CD14-positive monocyte (primary cell): ENCODE measurements around the gene TOMM7. TPM values are rescaled to one million over a fixed set of nuclear protein-coding genes. Genes with fewer than 3 reads are reported as not detected.
A peak's percentile ranks its signal among the peaks of the same experiment; 100 is the strongest.

Experiments used
- DNase-seq, 3 donors: peaks; one replicate each; pipeline ENCODE4 v3.0.0-alpha.2; 2011 to 2022
- H2AFZ ChIP-seq: 2 replicates; pipeline ENCODE4 v1.6.0; 2012; ENCODE audit warnings: mild to moderate bottlenecking, low read depth, low read length, inconsistent platforms; ENCODE audit not compliant: insufficient read depth, poor library complexity, severe bottlenecking
- H3K27ac ChIP-seq, 2 donors: 1 replicate in 1 of 2; 2 replicates in 1 of 2; pipeline ENCODE4 v1.5.1; 2012 to 2013; ENCODE audit warnings: low read length in 2 of 2, control low read depth in 1 of 2, inconsistent platforms in 1 of 2, low read depth in 1 of 2, mild to moderate bottlenecking in 1 of 2
- H3K27me3 ChIP-seq, 2 donors: one replicate each; pipeline versions ENCODE4 v1.6.0 to v1.6.1; 2011 to 2013; ENCODE audit warnings: low read length in 2 of 2; ENCODE audit not compliant: control insufficient read depth in 2 of 2, insufficient read depth in 2 of 2
- H3K36me3 ChIP-seq, 2 donors: replicated peaks in 1 of 2; 1 replicate in 1 of 2; 2 replicates in 1 of 2; pipeline versions ENCODE4 v1.5.1 to v1.6.1; 2012 to 2013; ENCODE audit warnings: low read length in 2 of 2, control low read depth in 1 of 2, inconsistent platforms in 1 of 2, mild to moderate bottlenecking in 1 of 2; ENCODE audit not compliant: insufficient read depth in 2 of 2, control insufficient read depth in 1 of 2
- H3K4me1 ChIP-seq, 2 donors: 1 replicate in 1 of 2; 2 replicates in 1 of 2; pipeline versions ENCODE4 v1.5.1 to v1.6.1; 2012 to 2013; ENCODE audit warnings: low read length in 2 of 2, control low read depth in 1 of 2, inconsistent platforms in 1 of 2, mild to moderate bottlenecking in 1 of 2, moderate library complexity in 1 of 2; ENCODE audit not compliant: insufficient read depth in 2 of 2, control insufficient read depth in 1 of 2
- H3K4me2 ChIP-seq: replicated peaks from 2 replicates; pipeline ENCODE3; 2012; ENCODE audit warnings: low read length, moderate library complexity, mild to moderate bottlenecking; ENCODE audit not compliant: poor library complexity, severe bottlenecking; ENCODE audit errors: extremely low read depth
- H3K4me3 ChIP-seq, 3 experiments: fragments of 200-600 bp in 1 of 3; sonication (generic) in 1 of 3; replicated peaks in 1 of 3; 1 replicate in 2 of 3; 2 replicates in 1 of 3; pipeline ENCODE4 v1.5.1; 2011 to 2013; ENCODE audit warnings: low read length in 3 of 3, mild to moderate bottlenecking in 3 of 3, control low read depth in 2 of 3, low read depth in 2 of 3, inconsistent platforms in 1 of 3, moderate library complexity in 1 of 3
- H3K79me2 ChIP-seq: 2 replicates; pipeline ENCODE4 v1.6.0; 2012; ENCODE audit warnings: mild to moderate bottlenecking, control low read depth, inconsistent platforms, low read length, moderate library complexity; ENCODE audit not compliant: insufficient read depth
- H3K9ac ChIP-seq: 2 replicates; pipeline ENCODE4 v1.6.0; 2017; ENCODE audit warnings: low read length, mild to moderate bottlenecking; ENCODE audit not compliant: insufficient read depth, poor library complexity, severe bottlenecking
- H3K9me3 ChIP-seq, 2 donors: replicated peaks in 1 of 2; 1 replicate in 1 of 2; 2 replicates in 1 of 2; pipeline versions ENCODE4 v1.5.1 to v1.6.1; 2012 to 2013; ENCODE audit warnings: low read length in 2 of 2, control low read depth in 1 of 2; ENCODE audit not compliant: control insufficient read depth in 1 of 2, insufficient read depth in 1 of 2
- H4K20me1 ChIP-seq: 2 replicates; pipeline ENCODE4 v1.6.0; 2012; ENCODE audit warnings: mild to moderate bottlenecking, low read length, control low read depth, moderate library complexity; ENCODE audit not compliant: insufficient read depth
- H3K27ac Mint-ChIP-seq, 7 donors: one replicate each; pipeline ENCODE4 v1.8.0; 2020; ENCODE audit warnings: mild to moderate bottlenecking in 7 of 7, mixed read lengths in 7 of 7, moderate library complexity in 6 of 7, inconsistent platforms in 2 of 7
- H3K27me3 Mint-ChIP-seq, 3 donors: one replicate each; pipeline ENCODE4 v1.8.0; 2021 to 2022; ENCODE audit warnings: low read depth in 3 of 3, mild to moderate bottlenecking in 3 of 3, mixed read lengths in 3 of 3, moderate library complexity in 3 of 3, inconsistent platforms in 1 of 3
- H3K36me3 Mint-ChIP-seq, 2 donors: one replicate each; pipeline ENCODE4 v1.8.0; 2020; ENCODE audit warnings: mixed read lengths in 2 of 2, inconsistent platforms in 1 of 2, mild to moderate bottlenecking in 1 of 2
- H3K4me1 Mint-ChIP-seq: one replicate; pipeline ENCODE4 v1.8.0; 2020; ENCODE audit warnings: mild to moderate bottlenecking, mixed read lengths
- H3K4me3 Mint-ChIP-seq, 2 donors: one replicate each; pipeline ENCODE4 v1.8.0; 2020; ENCODE audit warnings: mild to moderate bottlenecking in 2 of 2, mixed read lengths in 2 of 2, moderate library complexity in 1 of 2
- H3K9me3 Mint-ChIP-seq, 7 donors: one replicate each; pipeline ENCODE4 v1.8.0; 2020 to 2022; ENCODE audit warnings: mixed read lengths in 7 of 7, mild to moderate bottlenecking in 6 of 7, moderate library complexity in 6 of 7, inconsistent platforms in 2 of 7
- WGBS: methylation state at CpG from one replicate; pipeline ENCODE4 v1.1.5; 2013; ENCODE audit warnings: missing lambda C conversion rate; ENCODE audit not compliant: insufficient coverage; 5-methylcytosine and 5-hydroxymethylcytosine counted together
- intact Hi-C, 2 donors: fragments of 100-400 bp; cut with micrococcal nuclease; formaldehyde crosslinking; loops; one replicate each; pipeline versions ENCODE4 v1.15.0 to v1.15.1; 2023
- polyA plus RNA-seq, 3 donors: library from polyadenylated mRNA; depleted of rRNA in 1 of 3; unstranded in 2 of 3; stranded (reverse) in 1 of 3; fragments of 300-500 nt in 2 of 3; fragments of >200 nt in 1 of 3; fragmentation: Illumina TruSeq in 2 of 3; gene quantifications; 1 replicate in 2 of 3; 2 replicates in 1 of 3; pipeline ENCODE4 v1.2.3, GENCODE V29; 2012 to 2021
- TF ChIP-seq, protein P1 (sequence below): fragments of 200-600 bp; IDR thresholded peaks from one replicate; pipeline ENCODE4 v1.8.0; 2022; ENCODE audit warnings: antibody characterized with exemption, mild to moderate bottlenecking

The TOMM7 gene
- polyA plus RNA-seq, 3 donors, result 93.3 to 125 (median 111) TPM

DNA sequence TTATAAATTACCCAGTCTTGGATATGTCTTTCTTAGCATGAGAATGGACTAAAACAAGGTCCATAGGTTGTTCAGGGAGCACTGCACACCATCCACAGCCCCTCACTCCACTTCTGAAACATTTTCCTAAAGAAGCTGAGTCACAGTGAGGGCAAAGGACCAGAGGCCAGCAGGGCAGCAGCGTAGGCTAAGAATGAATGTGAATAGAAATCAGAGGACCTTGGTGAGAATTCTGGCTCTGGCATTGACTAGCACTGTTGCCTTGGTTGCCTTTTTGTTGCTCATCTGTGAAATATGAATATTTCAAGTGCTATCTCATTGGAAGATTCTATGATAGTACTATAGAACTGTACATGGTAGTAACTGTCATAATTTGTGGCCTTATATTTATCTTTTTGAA lies 41.7 kb upstream of the TOMM7 start:
- intact Hi-C loops, result no loop called here

DNA sequence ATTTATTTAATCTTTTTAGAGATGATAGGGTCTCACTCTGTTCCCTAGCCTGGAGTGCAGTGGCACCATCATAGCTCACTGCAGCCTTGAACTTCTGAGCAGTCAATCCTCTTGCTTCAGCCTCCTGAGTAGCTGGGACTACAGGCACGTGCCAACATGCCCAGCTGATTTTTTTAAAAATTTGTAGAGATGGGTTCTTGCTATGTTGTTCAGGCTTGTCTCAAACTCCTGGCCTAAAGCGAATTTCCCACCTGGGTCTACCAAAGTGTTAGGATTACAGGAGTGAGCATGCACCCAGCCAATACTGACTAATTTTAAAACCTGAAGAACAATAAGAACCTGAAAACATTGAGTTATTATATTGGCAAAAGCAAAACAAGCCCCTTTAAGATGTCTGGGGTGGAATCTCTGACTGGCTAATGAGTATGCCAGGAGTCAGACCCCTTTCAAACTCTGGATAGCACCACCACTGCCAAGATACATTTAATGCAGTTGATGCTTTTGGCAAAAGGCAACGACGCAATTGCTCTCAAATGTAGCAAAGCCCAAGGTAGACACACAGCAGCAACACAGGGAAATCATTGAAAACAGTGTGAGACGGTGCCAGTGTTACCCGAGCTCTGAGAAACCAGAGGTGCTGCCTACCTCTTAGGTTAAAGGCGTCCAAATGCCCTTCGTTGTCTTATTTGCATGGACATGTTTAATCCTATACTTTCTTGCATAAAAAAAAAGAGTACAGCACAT lies 40.7 kb upstream of the TOMM7 start:
- Mint-ChIP-seq H3K4me1 (peaks cover 5% of the 10 kb centered on the region), H3K4me3 (no peak overlapping the region), H3K27ac (no peak overlapping the region), H3K9me3 (no peaks in the 10 kb centered on the region), H3K27me3 (peaks cover 0 to 2% (median 0%) of the 10 kb centered on the region in 3 donors), H3K36me3 (peaks cover 2 to 6% of the 10 kb centered on the region in 2 donors)
- H3K4me1 ChIP-seq, result no peaks in the 10 kb centered on the region
- H3K27ac ChIP-seq, result no peak overlapping the region
- intact Hi-C loops, result no loop called here
- TF ChIP-seq, protein P1, sequence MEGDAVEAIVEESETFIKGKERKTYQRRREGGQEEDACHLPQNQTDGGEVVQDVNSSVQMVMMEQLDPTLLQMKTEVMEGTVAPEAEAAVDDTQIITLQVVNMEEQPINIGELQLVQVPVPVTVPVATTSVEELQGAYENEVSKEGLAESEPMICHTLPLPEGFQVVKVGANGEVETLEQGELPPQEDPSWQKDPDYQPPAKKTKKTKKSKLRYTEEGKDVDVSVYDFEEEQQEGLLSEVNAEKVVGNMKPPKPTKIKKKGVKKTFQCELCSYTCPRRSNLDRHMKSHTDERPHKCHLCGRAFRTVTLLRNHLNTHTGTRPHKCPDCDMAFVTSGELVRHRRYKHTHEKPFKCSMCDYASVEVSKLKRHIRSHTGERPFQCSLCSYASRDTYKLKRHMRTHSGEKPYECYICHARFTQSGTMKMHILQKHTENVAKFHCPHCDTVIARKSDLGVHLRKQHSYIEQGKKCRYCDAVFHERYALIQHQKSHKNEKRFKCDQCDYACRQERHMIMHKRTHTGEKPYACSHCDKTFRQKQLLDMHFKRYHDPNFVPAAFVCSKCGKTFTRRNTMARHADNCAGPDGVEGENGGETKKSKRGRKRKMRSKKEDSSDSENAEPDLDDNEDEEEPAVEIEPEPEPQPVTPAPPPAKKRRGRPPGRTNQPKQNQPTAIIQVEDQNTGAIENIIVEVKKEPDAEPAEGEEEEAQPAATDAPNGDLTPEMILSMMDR, result no peak
- no peak overlapping the region for H3K9ac ChIP-seq
- H2AFZ ChIP-seq, result no peak overlapping the region
- H3K4me3 ChIP-seq, result no peak overlapping the region
- DNase-seq, result no peak
- H3K9me3 ChIP-seq, result no peaks in the 10 kb centered on the region
- H3K27me3 ChIP-seq, result no peaks in the 10 kb centered on the region
- H3K4me2 ChIP-seq, result no peak overlapping the region
- 95% methylated on average over 5 of the region's 8 CpGs for WGBS
- H4K20me1 ChIP-seq, result no peaks in the 10 kb centered on the region
- no peaks in the 10 kb centered on the region for H3K36me3 ChIP-seq
- H3K79me2 ChIP-seq, result no peaks in the 10 kb centered on the region

More for the DNA sequence above, 41.7 kb upstream of the TOMM7 start:
- peaks cover 5% of the 10 kb centered on the region for H3K4me1 Mint-ChIP-seq
- no peak overlapping the region for H3K4me2 ChIP-seq
- no peak overlapping the region for H3K4me3 Mint-ChIP-seq
- no peaks in the 10 kb centered on the region for H4K20me1 ChIP-seq
- no peak overlapping the region for H3K27ac ChIP-seq
- H3K27me3 ChIP-seq, result no peaks in the 10 kb centered on the region
- DNase-seq, result no peak
- H3K9me3 Mint-ChIP-seq, result no peaks in the 10 kb centered on the region
- no peaks in the 10 kb centered on the region for H3K36me3 ChIP-seq
- H3K9me3 ChIP-seq, result no peaks in the 10 kb centered on the region
- no peak overlapping the region for H2AFZ ChIP-seq
- WGBS, result no CpG with 5 or more reads among the region's 1 CpG
- H3K79me2 ChIP-seq, result no peaks in the 10 kb centered on the region
- H3K9ac ChIP-seq, result no peak overlapping the region
- TF ChIP-seq, protein P1, result no peak
- H3K4me1 ChIP-seq, result peaks cover 0 to 2% of the 10 kb centered on the region in 2 donors
- no peaks in the 10 kb centered on the region for H3K36me3 Mint-ChIP-seq
- H3K4me3 ChIP-seq, result no peak overlapping the region
- H3K27me3 Mint-ChIP-seq, result peaks cover 0 to 2% (median 0%) of the 10 kb centered on the region in 3 donors
- peak overlapping the region in 1 of 7 donors; percentile 34 for H3K27ac Mint-ChIP-seq
